K562 (cell line): Measurements from ENCODE around the gene NFE2. TPM values are rescaled to one million over a fixed set of nuclear protein-coding genes. Genes with fewer than 3 reads are reported as not detected.

Source experiments
- ATF1 ChIP-seq, 2 experiments: fragments of 450-650 bp in 1 of 2; IDR thresholded peaks; 2 replicates each; pipeline ENCODE4 v1.6.1; 2016; ENCODE audit warnings: missing compliant biosample characterization in 1 of 2, missing genetic modification characterization in 1 of 2
- C11orf30 ChIP-seq: fragments of 450-650 bp; IDR thresholded peaks from 2 replicates; pipeline ENCODE4 v1.6.1; 2016; ENCODE audit warnings: low read depth, mild to moderate bottlenecking
- DACH1 ChIP-seq: fragments of 450-650 bp; IDR thresholded peaks from 2 replicates; pipeline ENCODE4 v1.6.1; 2018; ENCODE audit not compliant: partially characterized antibody
- HDGF ChIP-seq: fragments of 450-650 bp; IDR thresholded peaks from 2 replicates; pipeline ENCODE4 v1.6.1; 2016
- NR2C1 ChIP-seq, 2 experiments: fragments of 450-650 bp; IDR thresholded peaks; 2 replicates each; pipeline ENCODE4 v1.6.1; 2017; ENCODE audit warnings: mild to moderate bottlenecking in 2 of 2, antibody characterized with exemption in 1 of 2, inconsistent platforms in 1 of 2, missing compliant biosample characterization in 1 of 2, missing genetic modification characterization in 1 of 2
- PCBP2 ChIP-seq: fragments of 200-400 bp; formaldehyde crosslinking; IDR thresholded peaks from 2 replicates; pipeline ENCODE4 v1.6.1; 2018; ENCODE audit warnings: low read length, low read depth, mild to moderate bottlenecking, moderate library complexity; ENCODE audit not compliant: poor library complexity, severe bottlenecking
- POLR2AphosphoS5 ChIP-seq: IDR thresholded peaks from 2 replicates; pipeline ENCODE4 v1.6.1; 2011; ENCODE audit warnings: mild to moderate bottlenecking, low read depth, low read length, moderate library complexity; ENCODE audit not compliant: control insufficient read depth, insufficient read depth
- POLR3A ChIP-seq: IDR thresholded peaks from 2 replicates; pipeline ENCODE4 v1.6.1; 2011; ENCODE audit warnings: borderline replicate concordance, mild to moderate bottlenecking, moderate library complexity; ENCODE audit not compliant: insufficient read length, insufficient read depth; ENCODE audit errors: extremely low read depth
- RFX7 ChIP-seq: fragments of 250-450 bp; sonication (Bioruptor Pico); IDR thresholded peaks from 2 replicates; pipeline ENCODE4 v1.5.1; 2021; ENCODE audit warnings: mild to moderate bottlenecking
- RNF2 ChIP-seq: sonication (generic); IDR thresholded peaks from 2 replicates; pipeline ENCODE4 v1.6.1; 2016
- SIN3B ChIP-seq: fragments of 450-650 bp; IDR thresholded peaks from 2 replicates; pipeline ENCODE4 v1.6.1; 2017; ENCODE audit warnings: low read depth, mild to moderate bottlenecking, moderate library complexity
- SMARCA4 ChIP-seq: fragments of 450-650 bp; IDR thresholded peaks from 2 replicates; pipeline ENCODE4 v1.6.1; 2016
- YY1 ChIP-seq, 3 experiments: IDR thresholded peaks; 2 replicates each; pipeline ENCODE4 v1.6.1; 2011; ENCODE audit warnings: low read length in 2 of 3, mild to moderate bottlenecking in 2 of 3, moderate library complexity in 2 of 3, borderline replicate concordance in 1 of 3, control low read depth in 1 of 3, low read depth in 1 of 3; ENCODE audit not compliant: insufficient read depth in 3 of 3, insufficient replicate concordance in 2 of 3, control insufficient read depth in 1 of 3, insufficient read length in 1 of 3; ENCODE audit errors: extremely low read depth in 1 of 3
- ZBTB2 ChIP-seq: fragments of 450-650 bp; IDR thresholded peaks from 2 replicates; pipeline ENCODE4 v1.6.1; 2016; ENCODE audit warnings: antibody characterized with exemption
- ZNF124 ChIP-seq: sonication (generic); formaldehyde crosslinking; IDR thresholded peaks from 2 replicates; pipeline ENCODE4 v1.8.1; 2022; ENCODE audit warnings: missing genetic modification reagents
- ZNF592 ChIP-seq: fragments of 450-650 bp; IDR thresholded peaks from 2 replicates; pipeline ENCODE4 v1.6.1; 2017; ENCODE audit warnings: antibody characterized with exemption, mild to moderate bottlenecking
- polyA plus RNA-seq, 8 experiments: library from polyadenylated mRNA; depleted of rRNA in 4 of 8; stranded (reverse) in 5 of 8; unstranded in 3 of 8; fragments of >200 nt; fragmentation: Nextera tagmentation in 2 of 8; fragmentation: Illumina TruSeq in 1 of 8; extraction: Ambion mirVana in 2 of 8; extraction: Trizol in 1 of 8; gene quantifications; 2 replicates each; pipeline versions ENCODE4 v1.2.1 to v1.2.3, GENCODE V29; 2011 to 2014; ENCODE audit warnings: inconsistent platforms in 1 of 8, missing spikeins in 1 of 8
- total RNA-seq, 7 experiments: library from RNA; depleted of rRNA in 6 of 7; stranded (reverse); fragments of >200 nt in 6 of 7; fragmentation: Illumina TruSeq in 2 of 7; extraction: Trizol in 2 of 7; gene quantifications; 2 replicates each; pipeline versions ENCODE4 v1.2.1 to v1.2.3, GENCODE V29; 2011 to 2021; ENCODE audit warnings: low replicate concordance in 1 of 7
- TF ChIP-seq, protein P1 (sequence below): fragments of 250-450 bp; sonication (Bioruptor Pico); IDR thresholded peaks from 2 replicates; pipeline ENCODE4 v1.5.0; 2020; ENCODE audit warnings: mild to moderate bottlenecking
- TF ChIP-seq, protein P2 (sequence below): conservative IDR thresholded peaks from 2 replicates; pipeline ENCODE4 v1.6.1; 2011; ENCODE audit warnings: low read depth, mild to moderate bottlenecking, low read length; ENCODE audit not compliant: control insufficient read depth

The NFE2 gene
- total and polyA plus RNA-seq, 9 of the 15 experiments (the other 6 are each of a cell fraction or from before 2014, with no cell fraction given) = 12.3 to 282 (median 208) TPM

DNA sequence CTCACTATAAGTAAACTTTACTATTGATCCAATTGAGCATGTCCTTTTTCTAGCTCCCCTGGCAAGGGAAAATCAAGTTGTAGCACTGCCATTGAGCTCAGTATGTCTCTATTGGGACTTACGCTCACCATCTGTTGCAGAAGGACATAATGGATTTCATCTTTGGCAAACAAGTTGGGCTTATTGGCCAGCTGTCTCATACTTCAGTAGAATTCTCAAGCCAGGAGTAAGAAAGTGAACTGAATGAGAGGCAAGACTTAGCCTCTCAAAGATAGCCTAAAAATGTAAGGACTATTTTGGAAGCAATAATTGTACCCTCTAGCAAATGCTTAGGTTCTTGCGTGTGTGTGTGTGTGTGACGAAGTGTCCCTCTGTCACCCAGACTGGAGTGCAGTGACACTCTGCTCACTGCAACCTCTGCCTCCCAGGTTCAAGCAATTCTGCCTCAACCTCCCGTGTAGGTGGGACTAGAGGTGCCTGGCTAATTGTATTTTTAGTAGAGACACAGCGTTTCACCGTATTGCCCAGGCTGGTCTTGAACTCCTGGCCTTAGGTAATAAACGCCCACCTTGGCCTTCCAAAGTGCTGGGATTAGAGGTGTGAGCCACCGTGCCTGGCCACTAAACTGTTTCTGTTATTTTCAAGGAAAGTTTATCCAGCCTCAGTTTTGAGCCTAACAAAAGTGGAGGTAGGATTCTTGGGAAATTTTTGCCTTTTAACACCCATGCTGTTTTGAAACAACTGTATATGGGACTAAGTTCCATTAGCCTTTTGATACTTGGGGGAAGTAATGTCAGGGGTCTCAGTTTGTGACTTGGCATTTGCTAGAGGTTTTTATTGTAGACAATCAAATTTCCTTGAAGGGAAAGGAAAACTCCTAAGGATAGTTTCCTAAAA, 13.3 kb downstream of the NFE2 start (continued):
- no peak for TF ChIP-seq SIN3B
- no peak for TF ChIP-seq C11orf30
- TF ChIP-seq YY1 (IDR thresholded peaks at IDR 0.05; ENCODE audit: borderline replicate concordance in 1 of 3, control insufficient read depth in 1 of 3, extremely low read depth in 1 of 3, insufficient read depth in 3 of 3, insufficient read length in 1 of 3, insufficient replicate concordance in 2 of 3, low read depth in 1 of 3, low read length in 2 of 3) = no peak
- TF ChIP-seq POLR2AphosphoS5 = peak; percentile 80; the same call in 1 of the 2 replicates
- TF ChIP-seq DACH1 = no peak
- TF ChIP-seq, protein P1, sequence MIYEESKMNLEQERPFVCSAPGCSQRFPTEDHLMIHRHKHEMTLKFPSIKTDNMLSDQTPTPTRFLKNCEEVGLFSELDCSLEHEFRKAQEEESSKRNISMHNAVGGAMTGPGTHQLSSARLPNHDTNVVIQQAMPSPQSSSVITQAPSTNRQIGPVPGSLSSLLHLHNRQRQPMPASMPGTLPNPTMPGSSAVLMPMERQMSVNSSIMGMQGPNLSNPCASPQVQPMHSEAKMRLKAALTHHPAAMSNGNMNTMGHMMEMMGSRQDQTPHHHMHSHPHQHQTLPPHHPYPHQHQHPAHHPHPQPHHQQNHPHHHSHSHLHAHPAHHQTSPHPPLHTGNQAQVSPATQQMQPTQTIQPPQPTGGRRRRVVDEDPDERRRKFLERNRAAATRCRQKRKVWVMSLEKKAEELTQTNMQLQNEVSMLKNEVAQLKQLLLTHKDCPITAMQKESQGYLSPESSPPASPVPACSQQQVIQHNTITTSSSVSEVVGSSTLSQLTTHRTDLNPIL (CRISPR knock-in tag) = no peak
- TF ChIP-seq, protein P2, sequence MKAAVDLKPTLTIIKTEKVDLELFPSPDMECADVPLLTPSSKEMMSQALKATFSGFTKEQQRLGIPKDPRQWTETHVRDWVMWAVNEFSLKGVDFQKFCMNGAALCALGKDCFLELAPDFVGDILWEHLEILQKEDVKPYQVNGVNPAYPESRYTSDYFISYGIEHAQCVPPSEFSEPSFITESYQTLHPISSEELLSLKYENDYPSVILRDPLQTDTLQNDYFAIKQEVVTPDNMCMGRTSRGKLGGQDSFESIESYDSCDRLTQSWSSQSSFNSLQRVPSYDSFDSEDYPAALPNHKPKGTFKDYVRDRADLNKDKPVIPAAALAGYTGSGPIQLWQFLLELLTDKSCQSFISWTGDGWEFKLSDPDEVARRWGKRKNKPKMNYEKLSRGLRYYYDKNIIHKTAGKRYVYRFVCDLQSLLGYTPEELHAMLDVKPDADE = no peak
- peak; percentile 74 for TF ChIP-seq RFX7
- TF ChIP-seq ZNF124 (CRISPR knock-in tag) = no peak
- TF ChIP-seq NR2C1 (IDR thresholded peaks at IDR 0.05) = no peak
- no peak for TF ChIP-seq NR2C1 (tag; IDR thresholded peaks at IDR 0.05)
- TF ChIP-seq HDGF = no peak
- peak; percentile 21; the same call in 1 of the 2 replicates for TF ChIP-seq RNF2
- no peak for TF ChIP-seq SMARCA4
- no peak for TF ChIP-seq POLR3A
- no peak for TF ChIP-seq ATF1 (CRISPR knock-in tag; IDR thresholded peaks at IDR 0.05)
- TF ChIP-seq ATF1 (tag; IDR thresholded peaks at IDR 0.05) = no peak
- no peak for TF ChIP-seq PCBP2
- TF ChIP-seq ZNF592 = no peak
- TF ChIP-seq ZBTB2 = no peak
